ENCODE results near the gene DSCAML1. TPM values are rescaled to one million over a fixed set of nuclear protein-coding genes. Genes with fewer than 3 reads are reported as not detected.

DSCAML1 gene
- total RNA-seq, 1 experiment from 2014 or later = not detected

DNA sequence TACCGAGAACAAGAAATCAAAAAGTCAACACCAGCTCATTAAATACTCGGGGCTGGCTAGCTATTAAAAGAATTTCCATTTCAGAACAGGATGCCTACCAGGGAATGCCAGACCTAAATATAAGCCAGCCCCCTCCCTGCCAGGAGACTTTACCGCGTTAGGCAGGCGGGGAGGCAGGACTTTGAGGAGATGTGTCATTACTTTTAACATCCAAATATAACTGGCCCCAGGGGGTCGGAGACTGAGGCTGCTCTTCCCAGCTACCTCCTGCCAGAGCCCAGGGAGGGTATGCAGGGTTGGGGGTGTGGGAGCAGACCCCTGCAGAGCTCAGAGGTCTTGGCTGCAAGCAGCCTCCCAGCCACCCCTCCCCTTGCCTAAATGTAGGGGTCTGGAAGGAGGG, 183.5 kb downstream of the DSCAML1 start (continued):
- TF ChIP-seq, protein P1, sequence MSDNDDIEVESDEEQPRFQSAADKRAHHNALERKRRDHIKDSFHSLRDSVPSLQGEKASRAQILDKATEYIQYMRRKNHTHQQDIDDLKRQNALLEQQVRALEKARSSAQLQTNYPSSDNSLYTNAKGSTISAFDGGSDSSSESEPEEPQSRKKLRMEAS (IDR thresholded peaks at IDR 0.05) = no peak
- TF ChIP-seq FOSL1 (IDR thresholded peaks at IDR 0.05; ENCODE audit: low read depth) (no peak), CEBPB (IDR thresholded peaks at IDR 0.05; ENCODE audit: low read depth) (no peak), RAD21 (IDR thresholded peaks at IDR 0.05; ENCODE audit: low read depth) (no peak), ELF1 (IDR thresholded peaks at IDR 0.05; ENCODE audit: borderline replicate concordance, low read depth) (no peak), CBX3 (IDR thresholded peaks at IDR 0.05; ENCODE audit: low read depth) (no peak)

DNA sequence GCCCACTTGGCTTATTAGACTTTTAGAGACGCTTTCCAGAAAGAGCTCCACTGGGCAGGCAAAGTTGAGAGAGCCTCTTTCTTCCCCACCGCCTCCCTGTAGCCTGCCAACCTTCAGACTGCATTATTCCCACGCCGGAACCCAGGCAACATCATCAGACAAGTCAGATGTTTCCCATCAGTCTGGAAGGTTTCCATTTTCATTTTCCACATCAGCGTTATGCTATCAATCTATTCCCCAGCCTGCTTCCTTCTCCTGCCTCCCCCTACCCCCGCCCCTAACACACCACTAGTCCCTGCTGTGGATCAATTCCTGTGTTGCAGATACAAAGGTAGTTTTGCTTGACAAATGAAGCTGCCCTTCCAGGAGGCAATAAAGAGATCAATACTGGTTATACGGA, 184.8 kb downstream of the DSCAML1 start:
- TF ChIP-seq, protein P2, sequence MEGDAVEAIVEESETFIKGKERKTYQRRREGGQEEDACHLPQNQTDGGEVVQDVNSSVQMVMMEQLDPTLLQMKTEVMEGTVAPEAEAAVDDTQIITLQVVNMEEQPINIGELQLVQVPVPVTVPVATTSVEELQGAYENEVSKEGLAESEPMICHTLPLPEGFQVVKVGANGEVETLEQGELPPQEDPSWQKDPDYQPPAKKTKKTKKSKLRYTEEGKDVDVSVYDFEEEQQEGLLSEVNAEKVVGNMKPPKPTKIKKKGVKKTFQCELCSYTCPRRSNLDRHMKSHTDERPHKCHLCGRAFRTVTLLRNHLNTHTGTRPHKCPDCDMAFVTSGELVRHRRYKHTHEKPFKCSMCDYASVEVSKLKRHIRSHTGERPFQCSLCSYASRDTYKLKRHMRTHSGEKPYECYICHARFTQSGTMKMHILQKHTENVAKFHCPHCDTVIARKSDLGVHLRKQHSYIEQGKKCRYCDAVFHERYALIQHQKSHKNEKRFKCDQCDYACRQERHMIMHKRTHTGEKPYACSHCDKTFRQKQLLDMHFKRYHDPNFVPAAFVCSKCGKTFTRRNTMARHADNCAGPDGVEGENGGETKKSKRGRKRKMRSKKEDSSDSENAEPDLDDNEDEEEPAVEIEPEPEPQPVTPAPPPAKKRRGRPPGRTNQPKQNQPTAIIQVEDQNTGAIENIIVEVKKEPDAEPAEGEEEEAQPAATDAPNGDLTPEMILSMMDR (IDR thresholded peaks at IDR 0.05 in 2 of 3, conservative IDR thresholded peaks at IDR 0.05 in 1 of 3; ENCODE audit: borderline replicate concordance in 1 of 3, insufficient read depth in 1 of 3, low read depth in 2 of 3, low read length in 2 of 3) = no peak
- Histone ChIP-seq H3K9me3 (ENCODE audit: control insufficient read depth in 1 of 2, insufficient read depth in 1 of 2, low read depth in 1 of 2, low read length in 2 of 2) (no peaks in the 10 kb centered on the region), H2AFZ (ENCODE audit: low read depth, low read length, poor library complexity, severe bottlenecking) (no peak overlapping the region), H3K27ac (ENCODE audit: low read depth, low read length) (no peak overlapping the region), H3K79me2 (ENCODE audit: insufficient read depth, low read length) (no peaks in the 10 kb centered on the region), H3K4me2 (ENCODE audit: low read length) (no peak overlapping the region), H4K20me1 (ENCODE audit: insufficient read depth) (no peaks in the 10 kb centered on the region), H3K4me3 (replicated peaks in 1 of 2; ENCODE audit: low read depth in 1 of 2, low read length in 2 of 2) (no peak overlapping the region), H3K36me3 (ENCODE audit: control insufficient read depth in 1 of 2, insufficient read depth in 2 of 2, low read length in 2 of 2) (no peaks in the 10 kb centered on the region), H3K9ac (ENCODE audit: low read length) (no peak overlapping the region), H3K4me1 (ENCODE audit: control insufficient read depth in 1 of 2, insufficient read depth in 2 of 2, low read length in 2 of 2) (no peaks in the 10 kb centered on the region), H3K9me2 (ENCODE audit: insufficient read depth) (no peaks in the 10 kb centered on the region), H3K27me3 (ENCODE audit: insufficient read depth, low read length) (peaks cover 72% of the 10 kb centered on the region)
- intact Hi-C loops (cut with micrococcal nuclease) = no loop called here
- ChIA-PET POLR2A (no interaction called here), CTCF (interaction anchor here (1.6 kb wide), 1 partner anchor 9 kb away, joined by 4 read pairs; no protein-coding TSS in a partner anchor), RAD21 (ENCODE audit: low non-redundant PET in 1 of 2, low total read pairs in 2 of 2, uncharacterized antibody in 2 of 2, unreplicated experiment in 2 of 2) (no interaction called here)
- DNase-seq (ENCODE audit: low read depth, low spot score) = no peak
- ATAC-seq = no peak
- no TSS peak for BruUV-seq (replicated peaks)

Measured in HCT116 (cell line).